ENCODE measurements around the gene ELP1. TPM values are rescaled to one million over a fixed set of nuclear protein-coding genes. Genes with fewer than 3 reads are reported as not detected.

ELP1 gene
- total RNA-seq, 1 experiment from 2014 or later = 28.9 TPM

DNA sequence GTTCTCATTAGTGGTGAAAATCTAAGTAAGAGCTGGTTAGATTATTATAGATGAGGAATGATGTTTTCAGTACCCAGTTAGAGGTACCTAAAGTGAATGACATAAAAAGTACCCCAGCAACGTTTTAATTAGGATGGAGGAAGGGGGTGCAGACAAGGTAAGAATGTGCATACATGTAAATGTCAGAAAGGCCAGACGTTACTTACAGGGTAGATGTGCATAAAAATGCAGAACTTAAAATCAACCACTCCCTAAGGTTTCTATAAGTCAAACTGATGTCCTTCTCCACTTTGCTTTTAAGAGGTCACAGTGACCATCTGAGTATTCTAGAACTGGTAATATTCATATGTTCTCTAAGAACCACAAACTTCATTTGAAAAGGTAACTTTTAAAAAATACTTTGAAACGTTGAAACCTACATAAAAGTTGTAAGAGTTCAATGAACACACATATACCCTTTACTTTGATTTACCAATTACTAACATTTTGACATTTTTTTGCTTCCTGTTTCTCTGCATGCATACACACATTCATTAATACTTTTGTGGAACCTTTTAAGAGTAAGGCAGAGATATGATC, 53.1 kb downstream of the ELP1 start:
- H3K27me3 ChIP-seq (ENCODE audit: control insufficient read depth, insufficient read depth, low read length) = no peaks in the 10 kb centered on the region
- no peak for DNase-seq
- no peak overlapping the region for H3K4me3 ChIP-seq (ENCODE audit: insufficient read depth, low read depth, low read length)
- H3K36me3 ChIP-seq (replicated peaks; ENCODE audit: control insufficient read depth, insufficient read depth, low read length) = peaks cover 10% of the 10 kb centered on the region

- no peak for DNase-seq
- Histone ChIP-seq H3K4me3 (ENCODE audit: insufficient read depth, low read depth, low read length) (no peak overlapping the region), H3K27me3 (ENCODE audit: control insufficient read depth, insufficient read depth, low read length) (no peaks in the 10 kb centered on the region), H3K36me3 (replicated peaks; ENCODE audit: control insufficient read depth, insufficient read depth, low read length) (peaks cover 10% of the 10 kb centered on the region)
Observed at GRCh38 chr9:108877524-108877923, 56.4 kb downstream of the ELP1 start.

- Histone ChIP-seq H3K27me3 (ENCODE audit: control insufficient read depth, insufficient read depth, low read length) (no peaks in the 10 kb centered on the region), H3K4me3 (ENCODE audit: insufficient read depth, low read depth, low read length) (no peak overlapping the region), H3K36me3 (replicated peaks; ENCODE audit: control insufficient read depth, insufficient read depth, low read length) (peaks cover 10% of the 10 kb centered on the region)
- DNase-seq = no peak
Observed at GRCh38 chr9:108876425-108876824, 57.5 kb downstream of the ELP1 start.

DNA sequence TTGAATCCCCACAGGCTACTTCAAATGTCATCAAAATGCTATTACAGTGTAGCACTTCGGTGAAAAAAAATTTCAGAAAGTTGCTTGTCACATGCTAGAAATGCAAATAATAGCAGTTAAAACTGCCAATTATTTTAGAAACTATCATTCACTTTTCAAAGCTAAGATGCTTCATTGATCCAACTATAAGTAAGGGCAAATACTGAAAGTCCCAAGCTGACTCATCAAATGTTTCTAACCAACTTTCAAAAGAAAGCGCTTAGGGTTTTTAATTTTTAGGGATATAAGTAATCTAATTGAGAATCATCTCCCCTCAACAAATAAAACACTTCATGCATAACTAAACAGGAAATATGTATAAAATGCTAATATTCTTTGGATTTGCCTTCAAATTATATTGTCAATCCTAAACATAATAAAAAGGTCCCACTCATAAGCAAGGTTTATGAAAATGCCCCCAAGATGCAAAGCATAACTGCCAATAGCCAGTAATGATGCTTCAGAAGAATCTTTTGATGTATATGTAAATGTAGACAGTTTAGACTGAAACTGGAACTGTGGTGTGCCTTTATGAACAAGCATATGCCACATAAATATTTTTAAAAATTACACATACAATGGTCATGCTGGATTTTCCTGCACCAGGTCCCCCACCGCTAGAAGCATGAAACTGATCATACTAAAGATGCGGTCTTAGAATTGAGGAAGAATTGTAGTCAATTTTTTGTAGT, 59.7 kb downstream of the ELP1 start:
- H3K36me3 ChIP-seq (replicated peaks; ENCODE audit: control insufficient read depth, insufficient read depth, low read length) = peaks cover 9% of the 10 kb centered on the region
- no peak overlapping the region for H3K4me3 ChIP-seq (ENCODE audit: insufficient read depth, low read depth, low read length)
- DNase-seq = no peak

DNA sequence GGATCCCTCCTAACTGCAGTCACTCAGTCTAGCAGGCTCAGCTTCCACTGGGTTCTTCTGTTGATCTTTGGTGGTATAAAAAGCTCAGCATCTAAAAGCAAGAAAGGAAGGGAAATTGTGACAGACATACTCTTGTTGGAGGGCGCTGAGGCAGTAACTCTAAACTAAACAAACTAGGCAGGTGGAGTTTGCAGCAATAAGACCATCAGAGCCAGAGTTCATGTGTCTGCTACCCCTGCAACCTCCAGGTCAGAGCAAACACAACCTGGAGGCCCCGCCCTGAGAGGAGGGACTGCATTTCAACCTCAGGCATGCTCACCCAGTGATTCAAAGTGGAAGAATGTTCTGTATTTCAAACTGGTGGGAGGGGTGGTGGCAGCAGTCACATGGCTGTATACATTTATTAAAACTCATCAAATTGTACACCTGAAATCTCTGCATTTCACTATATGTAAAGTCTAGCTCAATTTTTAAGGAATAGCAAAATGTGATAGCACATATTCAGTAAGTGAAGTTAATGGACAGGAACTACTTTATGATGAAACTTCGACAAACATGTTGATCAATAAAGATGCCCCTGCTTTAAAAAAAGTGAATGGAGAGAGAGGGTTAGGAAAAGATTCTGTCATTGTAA, 64.7 kb downstream of the ELP1 start:
- no peaks in the 10 kb centered on the region for H3K27me3 ChIP-seq (ENCODE audit: control insufficient read depth, insufficient read depth, low read length)
- no peak for DNase-seq
- no peak overlapping the region for H3K4me3 ChIP-seq (ENCODE audit: insufficient read depth, low read depth, low read length)
- H3K36me3 ChIP-seq (replicated peaks; ENCODE audit: control insufficient read depth, insufficient read depth, low read length) = peaks cover 3% of the 10 kb centered on the region

More for the DNA sequence above, 59.7 kb downstream of the ELP1 start:
- no peaks in the 10 kb centered on the region for H3K27me3 ChIP-seq (ENCODE audit: control insufficient read depth, insufficient read depth, low read length)

- Histone ChIP-seq H3K36me3 (replicated peaks; ENCODE audit: control insufficient read depth, insufficient read depth, low read length) (peaks cover 3% of the 10 kb centered on the region), H3K27me3 (ENCODE audit: control insufficient read depth, insufficient read depth, low read length) (no peaks in the 10 kb centered on the region), H3K4me3 (ENCODE audit: insufficient read depth, low read depth, low read length) (no peak overlapping the region)
- no peak for DNase-seq
Observed at GRCh38 chr9:108867829-108868228, 66.1 kb downstream of the ELP1 start.

GRCh38 chr9:108867116-108867515, 66.8 kb downstream of the ELP1 start:
- DNase-seq = no peak
- H3K4me3 ChIP-seq (ENCODE audit: insufficient read depth, low read depth, low read length) = no peak overlapping the region

GRCh38 chr9:108866001-108866420, 67.9 kb downstream of the ELP1 start:
- no peak for DNase-seq
- Histone ChIP-seq H3K27me3 (ENCODE audit: control insufficient read depth, insufficient read depth, low read length) (no peaks in the 10 kb centered on the region), H3K36me3 (replicated peaks; ENCODE audit: control insufficient read depth, insufficient read depth, low read length) (peaks cover 1% of the 10 kb centered on the region; the same call in 1 of the 2 replicates), H3K4me3 (ENCODE audit: insufficient read depth, low read depth, low read length) (no peak overlapping the region)

More at GRCh38 chr9:108867116-108867515, 66.8 kb downstream of the ELP1 start:
- H3K27me3 ChIP-seq (ENCODE audit: control insufficient read depth, insufficient read depth, low read length) = no peaks in the 10 kb centered on the region
- peaks cover 3% of the 10 kb centered on the region for H3K36me3 ChIP-seq (replicated peaks; ENCODE audit: control insufficient read depth, insufficient read depth, low read length)

DNA sequence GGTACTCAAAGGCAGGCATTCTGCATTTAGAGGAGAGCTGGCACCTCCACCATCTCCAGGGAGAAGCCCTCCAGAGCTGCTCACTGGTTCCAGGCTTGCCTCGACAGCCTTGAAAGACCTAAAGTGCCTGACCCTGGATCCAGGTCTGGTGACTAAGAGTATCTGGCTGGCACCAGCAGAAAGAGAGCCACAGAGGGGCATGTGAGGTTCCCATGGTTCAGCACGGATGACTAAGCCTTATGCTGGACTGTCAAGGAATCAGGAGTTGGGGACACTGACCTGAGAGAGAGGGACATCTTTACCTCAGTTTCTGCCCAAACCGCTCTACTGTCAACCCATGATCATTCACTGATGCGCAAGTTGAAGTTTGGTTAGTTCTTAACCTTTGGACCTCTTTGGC, 68.9 kb downstream of the ELP1 start:
- no peak for DNase-seq
- Histone ChIP-seq H3K27me3 (ENCODE audit: control insufficient read depth, insufficient read depth, low read length) (no peaks in the 10 kb centered on the region), H3K36me3 (replicated peaks; ENCODE audit: control insufficient read depth, insufficient read depth, low read length) (0 out of 2 replicates have a peak, but pooled peaks cover 1% of the 10 kb centered on the region), H3K4me3 (ENCODE audit: insufficient read depth, low read depth, low read length) (no peak overlapping the region)

GRCh38 chr9:108864446-108864845, 69.5 kb downstream of the ELP1 start:
- 0 out of 2 replicates have a peak, but pooled peaks cover 1% of the 10 kb centered on the region for H3K36me3 ChIP-seq (replicated peaks; ENCODE audit: control insufficient read depth, insufficient read depth, low read length)
- peak; percentile 47 for DNase-seq
- no peak overlapping the region for H3K4me3 ChIP-seq (ENCODE audit: insufficient read depth, low read depth, low read length)
- no peaks in the 10 kb centered on the region for H3K27me3 ChIP-seq (ENCODE audit: control insufficient read depth, insufficient read depth, low read length)

DNA sequence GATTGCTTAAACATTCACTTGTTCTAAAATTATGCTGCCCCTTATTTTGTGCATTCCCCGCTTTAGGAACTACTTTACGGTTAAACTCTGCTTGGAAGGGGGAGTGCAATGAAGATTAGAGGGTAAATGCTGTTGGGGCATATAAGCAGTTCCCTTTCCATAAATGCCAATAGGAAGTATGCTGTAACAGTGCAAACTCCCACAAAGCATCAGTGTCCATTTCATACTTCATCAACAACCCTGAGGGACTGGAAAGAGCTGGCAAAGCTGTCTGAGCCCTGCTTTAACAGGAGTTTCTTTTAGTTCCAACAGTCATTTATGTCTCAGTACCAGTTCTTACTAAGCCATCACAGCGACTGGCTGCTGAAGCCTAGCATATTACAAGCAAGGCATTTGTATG, 70.0 kb downstream of the ELP1 start:
- no peaks in the 10 kb centered on the region for H3K27me3 ChIP-seq (ENCODE audit: control insufficient read depth, insufficient read depth, low read length)
- no peak for DNase-seq
- H3K4me3 ChIP-seq (ENCODE audit: insufficient read depth, low read depth, low read length) = no peak overlapping the region
- H3K36me3 ChIP-seq (replicated peaks; ENCODE audit: control insufficient read depth, insufficient read depth, low read length) = 0 out of 2 replicates have a peak, but pooled peaks cover under 1% of the 10 kb centered on the region

DNA sequence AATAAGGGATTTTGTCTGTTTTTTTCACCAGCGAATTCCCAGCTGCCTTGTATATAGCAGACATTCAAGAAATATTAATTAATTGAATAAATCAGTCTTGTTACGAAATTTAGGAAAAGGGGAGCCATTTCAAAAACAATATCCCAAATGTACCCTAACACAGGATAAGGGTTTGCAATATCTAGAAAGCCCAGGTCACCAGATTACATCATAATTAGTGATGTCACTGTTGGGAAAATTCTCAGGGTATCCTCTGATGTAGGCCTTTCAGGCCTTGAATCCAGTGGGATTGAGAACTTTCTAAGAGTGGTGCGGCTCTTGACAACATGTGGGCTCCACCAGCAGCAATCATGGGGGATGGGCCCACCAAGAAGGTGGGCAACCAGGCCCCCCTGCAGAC, 71.9 kb downstream of the ELP1 start, which contains the start of gene ACTL7A:
Gene ACTL7A (plus strand): TSS at position 270 of the 400 bp plus-strand sequence. CDS start 57 bp downstream, at position 327.
- H3K4me3 ChIP-seq (ENCODE audit: insufficient read depth, low read depth, low read length) = no peak within 1 kb of the TSS
- H3K27me3 ChIP-seq (ENCODE audit: control insufficient read depth, insufficient read depth, low read length) = no peaks in the 10 kb centered on the region
- no peak for DNase-seq
- no peaks in the 10 kb centered on the region for H3K36me3 ChIP-seq (replicated peaks; ENCODE audit: control insufficient read depth, insufficient read depth, low read length)

DNA sequence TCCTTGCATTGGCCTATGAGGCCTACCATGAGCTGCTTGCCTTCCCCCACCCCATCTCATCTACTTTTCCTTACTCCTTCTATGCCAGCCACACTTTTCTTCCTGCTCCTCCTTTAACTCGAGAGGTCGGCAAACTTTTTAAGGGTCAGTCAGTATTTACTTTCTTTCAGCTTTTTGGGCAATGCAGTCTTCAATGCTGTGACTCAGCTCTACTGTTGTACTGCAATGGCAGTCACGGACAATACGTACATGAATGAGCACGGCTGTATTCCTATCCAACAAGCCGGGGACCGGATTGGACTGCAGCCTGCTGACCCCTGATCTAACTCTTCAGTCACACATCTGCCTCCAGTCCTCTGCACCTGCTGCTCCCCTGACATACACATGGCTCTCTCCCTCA, 72.5 kb downstream of the ELP1 start:
- Histone ChIP-seq H3K27me3 (ENCODE audit: control insufficient read depth, insufficient read depth, low read length) (no peaks in the 10 kb centered on the region), H3K36me3 (replicated peaks; ENCODE audit: control insufficient read depth, insufficient read depth, low read length) (no peaks in the 10 kb centered on the region), H3K4me3 (ENCODE audit: insufficient read depth, low read depth, low read length) (no peak overlapping the region)
- DNase-seq = no peak

GRCh38 chr9:108860764-108861163, 73.2 kb downstream of the ELP1 start:
- no peak for DNase-seq
- Histone ChIP-seq H3K27me3 (ENCODE audit: control insufficient read depth, insufficient read depth, low read length) (no peaks in the 10 kb centered on the region), H3K36me3 (replicated peaks; ENCODE audit: control insufficient read depth, insufficient read depth, low read length) (no peaks in the 10 kb centered on the region), H3K4me3 (ENCODE audit: insufficient read depth, low read depth, low read length) (no peak overlapping the region)

DNA sequence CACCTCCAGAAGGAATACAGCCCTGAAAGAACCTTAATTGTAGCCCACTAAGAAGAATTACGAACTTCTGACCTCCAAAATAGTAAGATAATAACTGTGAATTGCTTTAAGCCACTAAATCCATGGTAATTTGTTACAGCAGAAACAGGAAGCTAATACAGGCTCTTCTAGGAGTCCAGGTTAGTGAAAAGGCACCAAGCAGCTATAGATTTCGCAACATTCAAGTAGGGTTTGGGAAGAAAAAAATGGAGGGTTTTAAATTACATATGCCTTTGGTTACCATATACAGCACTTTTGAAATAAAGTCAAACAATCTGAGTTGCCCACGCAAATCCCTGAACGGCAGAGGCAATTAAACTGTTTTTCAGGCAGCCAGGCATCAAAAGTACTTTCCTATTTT, 73.6 kb downstream of the ELP1 start:
- Histone ChIP-seq H3K27me3 (ENCODE audit: control insufficient read depth, insufficient read depth, low read length) (no peaks in the 10 kb centered on the region), H3K4me3 (ENCODE audit: insufficient read depth, low read depth, low read length) (no peak overlapping the region), H3K36me3 (replicated peaks; ENCODE audit: control insufficient read depth, insufficient read depth, low read length) (no peaks in the 10 kb centered on the region)
- DNase-seq = no peak

Measured in H7 (cell line).